ENCODE measurements around the gene OBP2A. TPM values are rescaled to one million over a fixed set of nuclear protein-coding genes. Genes with fewer than 3 reads are reported as not detected.

OBP2A gene
- total RNA-seq, 4 donors from 2014 or later = not detected

- H3K4me1 ChIP-seq = no peaks in the 10 kb centered on the region
- H3K27ac ChIP-seq = no peak overlapping the region
- H3K36me3 ChIP-seq = no peaks in the 10 kb centered on the region
- H3K4me3 ChIP-seq = no peak overlapping the region
- TF ChIP-seq POLR2A (IDR thresholded peaks at IDR 0.05) = no peak
- TF ChIP-seq CTCF (IDR thresholded peaks at IDR 0.05) = no peak
- no peaks in the 10 kb centered on the region for H3K9me3 ChIP-seq
- peak in 1 of 3 donors; percentile 23 for DNase-seq
- H3K27me3 ChIP-seq = no peaks in the 10 kb centered on the region
Observed at GRCh38 chr9:135514342-135515082, 31.4 kb upstream of the OBP2A start.

GRCh38 chr9:135515083-135515951, 30.6 kb upstream of the OBP2A start:
- peak in 1 of 3 donors; percentile 37 for DNase-seq
- no peaks in the 10 kb centered on the region for H3K9me3 ChIP-seq
- H3K4me1 ChIP-seq = no peaks in the 10 kb centered on the region

GRCh38 chr9:135516132-135516860, 29.6 kb upstream of the OBP2A start:
- Histone ChIP-seq H3K4me1 (no peaks in the 10 kb centered on the region), H3K9me3 (no peaks in the 10 kb centered on the region), H3K4me3 (no peak overlapping the region), H3K27ac (no peak overlapping the region), H3K36me3 (no peaks in the 10 kb centered on the region), H3K27me3 (no peaks in the 10 kb centered on the region)
- TF ChIP-seq CTCF (IDR thresholded peaks at IDR 0.05) (no peak), POLR2A (IDR thresholded peaks at IDR 0.05) (no peak)
- peak in 1 of 3 donors; percentile 32 for DNase-seq

More at GRCh38 chr9:135515083-135515951, 30.6 kb upstream of the OBP2A start:
- Histone ChIP-seq H3K27ac (no peak overlapping the region), H3K4me3 (no peak overlapping the region), H3K27me3 (no peaks in the 10 kb centered on the region), H3K36me3 (no peaks in the 10 kb centered on the region)
- TF ChIP-seq CTCF (IDR thresholded peaks at IDR 0.05) = no peak
- TF ChIP-seq POLR2A (IDR thresholded peaks at IDR 0.05) = no peak

- no peaks in the 10 kb centered on the region for H3K4me1 ChIP-seq
- H3K4me3 ChIP-seq = no peak overlapping the region
- DNase-seq = peak in 1 of 3 donors; percentile 36
- no peak overlapping the region for H3K27ac ChIP-seq
- no peaks in the 10 kb centered on the region for H3K36me3 ChIP-seq
- H3K9me3 ChIP-seq = no peaks in the 10 kb centered on the region
- H3K27me3 ChIP-seq = no peaks in the 10 kb centered on the region
- TF ChIP-seq POLR2A (IDR thresholded peaks at IDR 0.05) = no peak
- no peak for TF ChIP-seq CTCF (IDR thresholded peaks at IDR 0.05)
Observed at GRCh38 chr9:135517407-135517822, 28.5 kb upstream of the OBP2A start.

- no peak for DNase-seq
- H3K9me3 ChIP-seq = no peaks in the 10 kb centered on the region
- no peaks in the 10 kb centered on the region for H3K4me1 ChIP-seq
- H3K27me3 ChIP-seq = no peaks in the 10 kb centered on the region
- TF ChIP-seq CTCF (IDR thresholded peaks at IDR 0.05) = no peak
- no peak for TF ChIP-seq POLR2A (IDR thresholded peaks at IDR 0.05)
- no peak overlapping the region for H3K27ac ChIP-seq
- no peak overlapping the region for H3K4me3 ChIP-seq
- no peaks in the 10 kb centered on the region for H3K36me3 ChIP-seq
Observed at GRCh38 chr9:135519179-135519971, 26.6 kb upstream of the OBP2A start.

Measured in Peyer's patch (tissue), 4 donors.